GM12878 (cell line): ENCODE measurements around the gene PRKAR2B. TPM values are rescaled to one million over a fixed set of nuclear protein-coding genes. Genes with fewer than 3 reads are reported as not detected.

Source experiments
- ATAC-seq: fragments of 200-7000 bp; cut with Tn5 transposase; 3 replicates; pipeline ENCODE4 v1.9.1; 2020; ENCODE audit warnings: mild to moderate bottlenecking, moderate library complexity
- BruUV-seq: library from RNA; stranded (reverse); fragments of 400-500 nt; replicated peaks from 2 replicates; lab custom pipeline; 2021; lab: Mats Ljungman, UMichigan
- CTCF ChIA-PET: fragments of 300-600 bp; sonication (Branson Sonifier 250); formaldehyde crosslinking; extraction: SDS; loops from one replicate; lab custom pipeline; 2021; ENCODE audit warnings: inconsistent platforms; lab: Yijun Ruan, JAX
- POLR2A ChIA-PET: fragments of 350-600 bp; formaldehyde crosslinking; extraction: SDS; loops from one replicate; lab custom pipeline; 2021; ENCODE audit warnings: inconsistent platforms; lab: Charles Lee
- RAD21 ChIA-PET: fragments of 300-600 bp; sonication (Branson Sonifier 250); formaldehyde crosslinking; loops from one replicate; lab custom pipeline; 2023; ENCODE audit warnings: antibody characterized with exemption; ENCODE audit not compliant: unreplicated experiment; lab: Charles Lee
- SMC1A ChIA-PET: fragments of 300-600 bp; sonication (Branson Sonifier 250); formaldehyde crosslinking; loops from one replicate; lab custom pipeline; 2023; ENCODE audit not compliant: unreplicated experiment, uncharacterized antibody; lab: Charles Lee
- DNase-seq: peaks from one replicate; pipeline ENCODE4 v3.0.0-alpha.2; 2011; ENCODE audit warnings: low read depth, low spot score
- FAIRE-seq: peaks from 3 replicates; lab custom pipeline; 2011; peaks lifted over from hg19 to GRCh38; lab: Jason Lieb, UNC
- H2AFZ ChIP-seq: 2 replicates; pipeline ENCODE4 v1.6.0; 2011; ENCODE audit warnings: low read depth, low read length, control low read depth; ENCODE audit not compliant: control insufficient read depth
- H3K27ac ChIP-seq: 2 replicates; pipeline ENCODE4 v1.5.1; 2011; ENCODE audit warnings: control low read depth; ENCODE audit not compliant: control insufficient read depth, insufficient read depth
- H3K27me3 ChIP-seq, 2 experiments: replicated peaks in 1 of 2; 2 replicates each; pipeline versions ENCODE4 v1.6.0 to v1.6.1; 2011; ENCODE audit warnings: low read length in 1 of 2; ENCODE audit not compliant: control insufficient read depth in 2 of 2, insufficient read depth in 2 of 2
- H3K36me3 ChIP-seq, 2 experiments: 2 replicates each; pipeline ENCODE4 v1.5.1; 2011; ENCODE audit warnings: low read length in 1 of 2; ENCODE audit not compliant: control insufficient read depth in 2 of 2, insufficient read depth in 2 of 2
- H3K4me1 ChIP-seq: 2 replicates; pipeline ENCODE4 v1.6.1; 2011; ENCODE audit warnings: mild to moderate bottlenecking, low read length, moderate library complexity, mixed read lengths; ENCODE audit not compliant: control insufficient read depth, insufficient read depth
- H3K4me2 ChIP-seq: 2 replicates; pipeline ENCODE4 v1.6.0; 2011; ENCODE audit warnings: control low read depth; ENCODE audit not compliant: control insufficient read depth, insufficient read depth
- H3K4me3 ChIP-seq: fragments of 200-600 bp; sonication (generic); 2 replicates; pipeline ENCODE4 v1.5.1; 2016
- H3K79me2 ChIP-seq: 2 replicates; pipeline ENCODE4 v1.6.0; 2011; ENCODE audit warnings: low read length; ENCODE audit not compliant: control insufficient read depth, insufficient read depth
- H3K9ac ChIP-seq: 2 replicates; pipeline ENCODE4 v1.8.0; 2011; ENCODE audit warnings: low read length, control low read depth, mixed read lengths; ENCODE audit not compliant: control insufficient read depth, insufficient read depth
- H3K9me3 ChIP-seq: replicated peaks from 3 replicates; pipeline ENCODE4 v1.5.1; 2011; ENCODE audit warnings: mild to moderate bottlenecking, low read length; ENCODE audit not compliant: control insufficient read depth, insufficient read depth
- H4K20me1 ChIP-seq: 2 replicates; pipeline ENCODE4 v1.6.0; 2011; ENCODE audit not compliant: control insufficient read depth, insufficient read depth
- BCL11A ChIP-seq: IDR thresholded peaks from 2 replicates; pipeline ENCODE4 v1.6.1; 2011; ENCODE audit warnings: low read depth, low read length
- CHD1 ChIP-seq: IDR thresholded peaks from 2 replicates; pipeline ENCODE4 v1.6.1; 2012; ENCODE audit warnings: low read depth, low read length, improper control_type of control experiment
- EZH2 ChIP-seq: IDR thresholded peaks from 2 replicates; pipeline ENCODE4 v1.6.1; 2012; ENCODE audit warnings: low read depth, mild to moderate bottlenecking, control low read depth, inconsistent platforms, low read length, borderline replicate concordance; ENCODE audit not compliant: control insufficient read depth
- FOXM1 ChIP-seq: IDR thresholded peaks from 2 replicates; pipeline ENCODE4 v1.6.1; 2012; ENCODE audit warnings: low read depth, mild to moderate bottlenecking, inconsistent platforms, low read length, moderate library complexity
- GABPA ChIP-seq: IDR thresholded peaks from 2 replicates; pipeline ENCODE4 v1.6.1; 2014; ENCODE audit warnings: antibody characterized with exemption, low read depth, mild to moderate bottlenecking, inconsistent platforms
- PML ChIP-seq: IDR thresholded peaks from 2 replicates; pipeline ENCODE4 v1.6.1; 2012; ENCODE audit warnings: low read length, inconsistent platforms
- RCOR1 ChIP-seq: conservative IDR thresholded peaks from 2 replicates; pipeline ENCODE4 v1.6.1; 2012; ENCODE audit warnings: low read depth, low read length, improper control_type of control experiment
- RUNX3 ChIP-seq: IDR thresholded peaks from 2 replicates; pipeline ENCODE4 v1.6.1; 2012; ENCODE audit warnings: low read length, inconsistent platforms
- SIN3A ChIP-seq: IDR thresholded peaks from 2 replicates; pipeline ENCODE4 v1.6.1; 2012; ENCODE audit warnings: low read depth, low read length, improper control_type of control experiment
- SMARCA5 ChIP-seq: fragments of 450-650 bp; IDR thresholded peaks from 2 replicates; pipeline ENCODE4 v1.6.1; 2017; ENCODE audit warnings: mild to moderate bottlenecking
- SPI1 ChIP-seq: IDR thresholded peaks from 2 replicates; pipeline ENCODE4 v1.6.1; 2011; ENCODE audit warnings: low read depth, mild to moderate bottlenecking, low read length, moderate library complexity, borderline replicate concordance; ENCODE audit not compliant: insufficient read depth
- SREBF1 ChIP-seq: IDR thresholded peaks from 2 replicates; pipeline ENCODE4 v1.6.1; 2012; ENCODE audit warnings: mild to moderate bottlenecking, low read length
- SRF ChIP-seq, 2 experiments: IDR thresholded peaks; 2 replicates each; pipeline ENCODE4 v1.6.1; 2011; ENCODE audit warnings: low read depth in 2 of 2, low read length in 2 of 2, mild to moderate bottlenecking in 1 of 2, moderate library complexity in 1 of 2
- YY1 ChIP-seq: IDR thresholded peaks from 2 replicates; pipeline ENCODE4 v1.6.1; 2011; ENCODE audit warnings: low read depth, mild to moderate bottlenecking, low read length
- ZNF24 ChIP-seq: fragments of 450-650 bp; IDR thresholded peaks from 2 replicates; pipeline ENCODE4 v1.6.1; 2017; ENCODE audit warnings: antibody characterized with exemption, mild to moderate bottlenecking
- WGBS: methylation state at CpG from one replicate; pipeline ENCODE4 v1.1.6; 2016; ENCODE audit warnings: low lambda C conversion rate; ENCODE audit not compliant: insufficient replicate concordance, insufficient coverage; ENCODE audit errors: missing lambda C conversion rate; 5-methylcytosine and 5-hydroxymethylcytosine counted together
- in situ Hi-C: fragments of 300-500 bp; cut with MboI; formaldehyde crosslinking; loops from 9 replicates; pipeline ENCODE4 v1.14.3; 2018; ENCODE audit warnings: mixed read lengths
- intact Hi-C: fragments of 100-400 bp; cut with micrococcal nuclease; formaldehyde crosslinking; loops from one replicate; pipeline ENCODE4 v1.14.2; 2022; ENCODE audit not compliant: unreplicated experiment
- polyA plus RNA-seq, 11 experiments: library from polyadenylated mRNA; depleted of rRNA in 4 of 11; unstranded in 6 of 11; stranded (reverse) in 5 of 11; fragments of >200 nt; fragmentation: Nextera tagmentation in 4 of 11; fragmentation: Illumina TruSeq in 1 of 11; extraction: Ambion mirVana in 4 of 11; extraction: Trizol in 1 of 11; gene quantifications; 1 replicate in 1 of 11; 2 replicates in 10 of 11; pipeline versions ENCODE4 v1.2.1 to v1.2.3, GENCODE V29; 2011 to 2016; ENCODE audit warnings: inconsistent platforms in 2 of 11, missing spikeins in 2 of 11, low read depth in 1 of 11
- total RNA-seq, 4 experiments: library from RNA; depleted of rRNA in 3 of 4; stranded (reverse); fragments of >200 nt in 3 of 4; fragmentation: Illumina TruSeq in 1 of 4; extraction: Trizol in 1 of 4; gene quantifications; 2 replicates each; pipeline versions ENCODE4 v1.2.1 to v1.2.3, GENCODE V29; 2013 to 2021
- TF ChIP-seq, protein P1 (sequence below): fragments of 450-650 bp; formaldehyde crosslinking; IDR thresholded peaks from 2 replicates; pipeline ENCODE4 v1.4.0; 2022; ENCODE audit warnings: mild to moderate bottlenecking, moderate library complexity
- TF ChIP-seq, protein P2 (sequence below): IDR thresholded peaks from 2 replicates; pipeline ENCODE4 v1.6.1; 2011; ENCODE audit warnings: low read depth, low read length, improper control_type of control experiment, borderline replicate concordance
- TF ChIP-seq, protein P3 (sequence below): fragments of 450-650 bp; IDR thresholded peaks from 2 replicates; pipeline ENCODE4 v1.6.1; 2017; ENCODE audit warnings: mild to moderate bottlenecking, low read depth, inconsistent platforms; ENCODE audit not compliant: poor library complexity, severe bottlenecking

Gene PRKAR2B
- total and polyA plus RNA-seq, 10 of the 15 experiments (the other 5 are each of a cell fraction or from before 2014, with no cell fraction given), result 0.01 to 0.18 (median 0.04) TPM; not detected in 4

DNA sequence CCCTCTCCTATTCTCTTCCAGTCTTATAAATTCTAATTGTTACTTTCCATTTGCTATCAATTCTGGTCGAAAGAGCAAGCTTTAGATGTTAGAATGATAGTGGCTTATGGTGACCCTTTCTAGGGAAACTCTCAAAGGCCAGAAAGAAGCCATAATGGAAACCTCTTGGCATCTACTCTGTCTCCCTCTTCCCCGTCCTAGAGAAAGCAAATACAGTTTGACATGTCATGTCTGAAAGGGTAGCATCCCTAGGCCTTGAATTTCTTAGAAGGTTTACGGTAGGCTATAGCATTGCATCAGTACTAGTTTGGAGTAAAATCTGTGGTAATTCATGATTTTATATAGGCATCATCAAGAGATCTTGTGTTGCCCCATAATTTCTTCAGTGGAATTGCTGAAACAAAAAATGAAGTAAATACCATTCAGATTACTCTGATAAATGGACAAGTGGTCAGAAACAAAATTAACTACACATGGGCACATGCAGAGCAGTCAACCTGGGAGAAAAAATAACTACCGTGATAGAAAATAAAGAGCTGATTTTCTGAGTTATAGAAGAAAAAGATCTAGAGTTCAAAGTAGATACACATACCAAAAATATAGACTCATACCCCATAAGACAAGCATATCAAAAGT lies 4.4 kb downstream of the PRKAR2B start:
- H3K4me2 ChIP-seq, result no peak overlapping the region
- ChIA-PET POLR2A (no interaction called here), CTCF (interaction anchor here (1.1 to 3.8 kb wide), 7 partner anchors 8 to 256 kb away, joined by 3 to 20 read pairs (median 4); no protein-coding TSS in a partner anchor), RAD21 (no interaction called here)
- WGBS, result 48% methylated on average over 4 of the region's 4 CpGs
- no peak overlapping the region for H3K9ac ChIP-seq
- no peaks in the 10 kb centered on the region for H4K20me1 ChIP-seq
- H3K4me3 ChIP-seq, result no peak overlapping the region
- DNase-seq, result no peak
- intact Hi-C loops (no loop called here), in situ Hi-C loops (no loop called here)
- H3K27me3 ChIP-seq, result peaks cover 4 to 12% of the 10 kb centered on the region in 2 experiments; a peak in 3 of 4 replicates
- no peak for FAIRE-seq
- H3K9me3 ChIP-seq, result no peaks in the 10 kb centered on the region
- H3K27ac ChIP-seq, result no peak overlapping the region
- no peaks in the 10 kb centered on the region for H3K79me2 ChIP-seq
- no peaks in the 10 kb centered on the region for H3K4me1 ChIP-seq
- H3K36me3 ChIP-seq, result no peaks in the 10 kb centered on the region
- TF ChIP-seq SRF (IDR thresholded peaks at IDR 0.05; ENCODE audit: low read depth in 2 of 2, low read length in 2 of 2), result no peak
- TF ChIP-seq YY1, result no peak
- no peak for TF ChIP-seq GABPA
- no peak for TF ChIP-seq SIN3A
- TF ChIP-seq BCL11A, result no peak
- TF ChIP-seq RCOR1, result no peak
- TF ChIP-seq EZH2, result no peak
- no peak for TF ChIP-seq FOXM1
- TF ChIP-seq RUNX3, result no peak
- TF ChIP-seq, protein P1, sequence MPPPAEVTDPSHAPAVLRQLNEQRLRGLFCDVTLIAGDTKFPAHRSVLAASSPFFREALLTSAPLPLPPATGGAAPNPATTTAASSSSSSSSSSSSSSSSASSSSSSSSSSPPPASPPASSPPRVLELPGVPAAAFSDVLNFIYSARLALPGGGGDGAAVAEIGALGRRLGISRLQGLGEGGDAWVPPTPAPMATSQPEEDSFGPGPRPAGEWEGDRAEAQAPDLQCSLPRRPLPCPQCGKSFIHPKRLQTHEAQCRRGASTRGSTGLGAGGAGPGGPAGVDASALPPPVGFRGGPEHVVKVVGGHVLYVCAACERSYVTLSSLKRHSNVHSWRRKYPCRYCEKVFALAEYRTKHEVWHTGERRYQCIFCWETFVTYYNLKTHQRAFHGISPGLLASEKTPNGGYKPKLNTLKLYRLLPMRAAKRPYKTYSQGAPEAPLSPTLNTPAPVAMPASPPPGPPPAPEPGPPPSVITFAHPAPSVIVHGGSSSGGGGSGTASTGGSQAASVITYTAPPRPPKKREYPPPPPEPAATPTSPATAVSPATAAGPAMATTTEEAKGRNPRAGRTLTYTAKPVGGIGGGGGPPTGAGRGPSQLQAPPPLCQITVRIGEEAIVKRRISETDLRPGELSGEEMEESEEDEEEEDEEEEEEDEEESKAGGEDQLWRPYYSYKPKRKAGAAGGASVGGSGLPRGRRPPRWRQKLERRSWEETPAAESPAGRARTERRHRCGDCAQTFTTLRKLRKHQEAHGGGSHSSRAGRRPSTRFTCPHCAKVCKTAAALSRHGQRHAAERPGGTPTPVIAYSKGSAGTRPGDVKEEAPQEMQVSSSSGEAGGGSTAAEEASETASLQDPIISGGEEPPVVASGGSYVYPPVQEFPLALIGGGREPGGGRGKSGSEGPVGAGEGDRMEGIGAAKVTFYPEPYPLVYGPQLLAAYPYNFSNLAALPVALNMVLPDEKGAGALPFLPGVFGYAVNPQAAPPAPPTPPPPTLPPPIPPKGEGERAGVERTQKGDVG (CRISPR knock-in tag), result no peak
- no peak for TF ChIP-seq ZNF24
- no peak for TF ChIP-seq CHD1
- TF ChIP-seq, protein P2, sequence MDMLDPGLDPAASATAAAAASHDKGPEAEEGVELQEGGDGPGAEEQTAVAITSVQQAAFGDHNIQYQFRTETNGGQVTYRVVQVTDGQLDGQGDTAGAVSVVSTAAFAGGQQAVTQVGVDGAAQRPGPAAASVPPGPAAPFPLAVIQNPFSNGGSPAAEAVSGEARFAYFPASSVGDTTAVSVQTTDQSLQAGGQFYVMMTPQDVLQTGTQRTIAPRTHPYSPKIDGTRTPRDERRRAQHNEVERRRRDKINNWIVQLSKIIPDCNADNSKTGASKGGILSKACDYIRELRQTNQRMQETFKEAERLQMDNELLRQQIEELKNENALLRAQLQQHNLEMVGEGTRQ, result no peak
- TF ChIP-seq SREBF1, result no peak
- TF ChIP-seq SPI1, result no peak
- TF ChIP-seq, protein P3, sequence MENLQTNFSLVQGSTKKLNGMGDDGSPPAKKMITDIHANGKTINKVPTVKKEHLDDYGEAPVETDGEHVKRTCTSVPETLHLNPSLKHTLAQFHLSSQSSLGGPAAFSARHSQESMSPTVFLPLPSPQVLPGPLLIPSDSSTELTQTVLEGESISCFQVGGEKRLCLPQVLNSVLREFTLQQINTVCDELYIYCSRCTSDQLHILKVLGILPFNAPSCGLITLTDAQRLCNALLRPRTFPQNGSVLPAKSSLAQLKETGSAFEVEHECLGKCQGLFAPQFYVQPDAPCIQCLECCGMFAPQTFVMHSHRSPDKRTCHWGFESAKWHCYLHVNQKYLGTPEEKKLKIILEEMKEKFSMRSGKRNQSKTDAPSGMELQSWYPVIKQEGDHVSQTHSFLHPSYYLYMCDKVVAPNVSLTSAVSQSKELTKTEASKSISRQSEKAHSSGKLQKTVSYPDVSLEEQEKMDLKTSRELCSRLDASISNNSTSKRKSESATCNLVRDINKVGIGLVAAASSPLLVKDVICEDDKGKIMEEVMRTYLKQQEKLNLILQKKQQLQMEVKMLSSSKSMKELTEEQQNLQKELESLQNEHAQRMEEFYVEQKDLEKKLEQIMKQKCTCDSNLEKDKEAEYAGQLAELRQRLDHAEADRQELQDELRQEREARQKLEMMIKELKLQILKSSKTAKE, result no peak
- TF ChIP-seq PML, result no peak
- TF ChIP-seq SMARCA5, result no peak
- TF ChIP-seq, all 136 proteins: peak for 0
- no TSS peak for BruUV-seq
- SMC1A ChIA-PET, result interaction anchor here (0.8 to 1.2 kb wide), 2 partner anchors 100 to 261 kb away, joined by 3 read pairs; no protein-coding TSS in a partner anchor
- no peak for ATAC-seq
- H2AFZ ChIP-seq, result no peak overlapping the region
